ENCODE results near the gene SRPK2.
"Not testable (repeated sequence)": the region's sequence is repeated elsewhere in the genome, so short reads cannot be mapped to it uniquely, and the experiment has no call there.

The SRPK2 gene

DNA sequence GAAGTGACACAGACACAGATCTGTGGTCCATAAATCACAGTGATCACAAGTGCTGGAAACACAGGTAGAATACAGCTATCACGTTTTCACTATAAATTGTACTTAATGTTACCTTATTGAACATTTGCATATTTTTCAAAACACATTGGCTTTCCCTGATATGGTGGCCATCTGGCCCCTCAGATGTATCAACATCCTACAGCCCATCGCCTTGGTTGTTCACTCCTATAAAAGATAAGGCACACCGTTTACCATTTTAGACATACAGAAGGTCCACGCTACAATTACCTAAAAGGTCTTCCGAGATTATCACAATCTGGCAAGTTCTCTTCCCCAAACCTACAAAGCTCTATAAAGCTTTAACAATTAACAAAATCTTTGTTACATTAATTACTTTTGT lies 91.4 kb downstream of the SRPK2 start:
- no peak for DNase-seq

DNA sequence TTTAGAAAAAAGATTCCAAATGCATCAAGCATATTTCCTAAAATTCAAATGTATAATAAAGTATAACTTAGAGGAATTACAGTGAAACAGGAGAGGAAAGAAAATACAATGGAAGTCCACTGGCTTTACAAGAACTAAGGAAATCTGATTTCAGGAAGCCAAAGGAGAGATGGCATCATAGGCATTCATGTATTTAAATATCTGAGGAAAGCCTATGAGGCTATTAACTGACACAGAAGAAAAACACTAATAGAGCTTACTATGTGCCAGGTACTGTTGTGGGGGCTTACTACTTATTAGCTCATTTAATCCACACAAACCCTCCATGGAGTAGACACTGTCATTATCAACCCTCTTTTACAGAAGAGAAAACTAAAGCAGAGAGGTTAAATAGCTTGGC lies 92.2 kb downstream of the SRPK2 start:
- DNase-seq: no peak

DNA sequence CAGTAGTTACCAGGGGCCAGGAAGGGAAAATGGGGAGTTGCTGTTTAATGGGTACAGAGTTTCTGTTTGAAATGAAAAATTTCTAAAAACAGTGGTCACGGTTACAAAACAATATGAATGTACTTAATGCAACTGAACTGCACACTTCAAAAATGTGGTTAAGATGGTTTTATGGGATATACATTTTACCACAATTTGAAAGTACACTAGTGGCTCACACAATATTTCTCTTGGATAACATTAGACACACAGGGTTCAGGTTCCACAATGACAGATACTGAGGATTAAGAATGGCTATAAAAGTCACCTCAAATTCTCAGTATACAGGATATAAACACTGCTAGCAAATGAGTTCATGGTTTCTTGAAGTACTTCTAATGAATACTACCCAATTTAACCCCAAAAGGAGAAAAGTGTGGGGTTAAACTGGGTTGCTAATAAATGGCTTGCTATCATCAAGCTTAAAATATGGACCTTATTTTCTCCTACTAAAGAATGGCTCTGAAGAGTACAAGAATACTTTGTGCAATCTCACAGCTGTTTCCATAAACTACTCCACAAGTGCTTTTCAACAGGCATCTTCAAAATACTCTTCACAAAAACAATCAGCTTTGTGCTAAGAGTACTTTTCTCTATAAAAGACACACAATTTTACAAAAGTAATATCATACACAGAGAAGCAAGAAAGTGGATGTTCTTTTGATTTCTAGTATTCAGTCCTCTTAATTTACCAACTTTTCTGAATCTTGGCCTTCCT lies 92.9 kb downstream of the SRPK2 start:
- no peak for DNase-seq

GRCh38 chr7:105294482-105294881 lies 94.2 kb downstream of the SRPK2 start:
- DNase-seq: not testable (repeated sequence)

- DNase-seq: no peak
Measured at GRCh38 chr7:105289704-105290103, 99.0 kb downstream of the SRPK2 start.

- DNase-seq: no peak
Measured at GRCh38 chr7:105286441-105286840, 102.3 kb downstream of the SRPK2 start.

DNA sequence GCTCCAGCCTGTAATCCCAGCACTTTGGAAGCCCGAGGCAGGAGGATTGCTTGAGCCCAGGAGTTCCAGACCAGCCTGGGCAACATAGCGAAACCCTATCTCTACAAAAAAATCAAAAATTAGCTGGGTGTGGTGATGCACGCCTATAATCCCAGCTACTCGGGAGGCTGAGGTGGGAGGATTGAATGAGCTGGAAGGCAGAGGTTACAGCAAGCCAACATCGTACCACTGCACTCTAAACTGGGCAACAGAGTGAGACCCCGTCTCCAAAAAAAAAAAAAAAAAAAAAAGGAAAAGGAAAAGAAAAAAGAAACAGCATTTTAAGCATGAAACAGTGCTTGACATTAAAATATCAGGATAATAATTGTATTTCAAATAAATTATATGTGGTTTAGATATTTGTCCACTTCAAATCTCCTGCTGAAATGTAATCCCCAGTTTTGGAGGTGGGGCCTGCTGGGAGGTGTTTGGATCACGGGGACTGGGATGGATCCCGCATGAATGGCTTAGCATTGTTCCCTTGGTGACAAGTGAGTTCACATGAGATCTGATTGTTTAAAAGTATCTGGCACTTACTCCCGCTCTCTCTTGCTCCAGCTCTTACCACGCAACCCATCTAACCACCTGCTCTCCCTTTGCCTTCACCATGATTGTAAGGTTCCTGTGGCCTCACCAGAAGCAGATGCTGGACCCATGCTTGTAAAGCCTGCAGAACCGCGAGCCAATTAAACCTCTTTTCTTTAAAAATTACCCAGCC lies 103.4 kb downstream of the SRPK2 start:
- DNase-seq: no peak

DNA sequence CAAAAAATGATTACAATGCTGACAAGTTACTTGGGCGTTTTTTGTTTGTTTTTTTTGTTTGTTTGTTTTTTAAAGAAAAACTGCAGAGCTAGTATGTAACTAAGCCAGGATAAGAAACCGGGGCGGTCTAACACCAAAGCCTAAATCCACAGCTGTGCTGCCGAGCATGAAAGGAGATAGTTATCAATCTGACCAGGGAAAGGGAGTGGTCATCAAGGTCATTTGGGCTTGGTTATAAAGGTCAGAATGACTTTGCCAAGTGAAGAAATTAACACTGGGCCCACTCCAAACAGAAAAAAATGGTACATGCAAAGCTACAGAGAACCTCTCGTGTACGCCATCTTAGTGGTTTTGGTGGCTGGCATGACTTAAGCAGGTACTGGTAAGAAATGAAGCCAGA lies 104.7 kb downstream of the SRPK2 start:
- DNase-seq: no peak

DNA sequence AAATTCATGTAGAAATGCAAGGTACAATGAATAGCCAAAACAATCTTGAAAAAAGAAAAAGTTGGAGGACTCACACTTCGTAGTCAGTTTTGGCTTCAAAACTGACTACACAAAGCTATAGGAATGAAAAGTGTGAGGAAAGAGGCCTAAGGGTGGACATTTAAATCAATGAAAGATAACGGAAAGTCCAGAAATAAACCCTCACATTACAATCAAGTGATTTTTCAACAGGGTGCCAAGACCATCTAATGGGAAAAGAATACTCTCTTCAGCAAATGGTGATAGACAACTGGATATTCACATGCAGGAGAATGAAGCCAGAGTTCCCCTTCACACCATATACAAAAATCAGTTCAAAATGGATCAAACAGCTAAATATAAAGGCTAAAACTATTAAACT lies 106.8 kb downstream of the SRPK2 start:
- DNase-seq: no peak

- no peak for DNase-seq
Measured at GRCh38 chr7:105279688-105280007, 109.1 kb downstream of the SRPK2 start.

GRCh38 chr7:105278973-105279687 lies 109.6 kb downstream of the SRPK2 start:
- DNase-seq: no peak

DNA sequence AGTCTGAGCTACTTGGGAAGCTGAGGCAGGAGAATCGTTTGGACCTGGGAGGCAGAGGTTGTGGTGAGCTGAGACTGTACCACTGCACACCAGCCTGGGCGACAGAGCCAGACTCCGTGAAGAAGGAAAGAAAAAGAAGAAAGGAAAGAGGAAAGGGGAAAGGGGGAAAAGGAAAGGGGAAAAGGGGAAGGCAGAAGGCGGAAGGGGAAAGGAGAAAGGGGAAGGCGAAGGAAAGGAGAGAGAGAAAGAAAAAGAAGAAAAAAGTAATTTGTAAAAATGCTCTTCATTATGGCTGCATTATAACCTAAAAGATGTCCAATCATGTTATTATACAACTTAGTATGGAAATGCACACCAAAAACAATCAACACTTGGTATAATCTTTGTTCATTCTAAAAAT lies 110.2 kb downstream of the SRPK2 start:
- DNase-seq: no peak

GRCh38 chr7:105277341-105277740 lies 111.4 kb downstream of the SRPK2 start:
- DNase-seq: no peak

- no peak for DNase-seq
Measured at GRCh38 chr7:105270117-105270516, 118.6 kb downstream of the SRPK2 start.

GRCh38 chr7:105269397-105269796 lies 119.3 kb downstream of the SRPK2 start:
- no peak for DNase-seq

DNA sequence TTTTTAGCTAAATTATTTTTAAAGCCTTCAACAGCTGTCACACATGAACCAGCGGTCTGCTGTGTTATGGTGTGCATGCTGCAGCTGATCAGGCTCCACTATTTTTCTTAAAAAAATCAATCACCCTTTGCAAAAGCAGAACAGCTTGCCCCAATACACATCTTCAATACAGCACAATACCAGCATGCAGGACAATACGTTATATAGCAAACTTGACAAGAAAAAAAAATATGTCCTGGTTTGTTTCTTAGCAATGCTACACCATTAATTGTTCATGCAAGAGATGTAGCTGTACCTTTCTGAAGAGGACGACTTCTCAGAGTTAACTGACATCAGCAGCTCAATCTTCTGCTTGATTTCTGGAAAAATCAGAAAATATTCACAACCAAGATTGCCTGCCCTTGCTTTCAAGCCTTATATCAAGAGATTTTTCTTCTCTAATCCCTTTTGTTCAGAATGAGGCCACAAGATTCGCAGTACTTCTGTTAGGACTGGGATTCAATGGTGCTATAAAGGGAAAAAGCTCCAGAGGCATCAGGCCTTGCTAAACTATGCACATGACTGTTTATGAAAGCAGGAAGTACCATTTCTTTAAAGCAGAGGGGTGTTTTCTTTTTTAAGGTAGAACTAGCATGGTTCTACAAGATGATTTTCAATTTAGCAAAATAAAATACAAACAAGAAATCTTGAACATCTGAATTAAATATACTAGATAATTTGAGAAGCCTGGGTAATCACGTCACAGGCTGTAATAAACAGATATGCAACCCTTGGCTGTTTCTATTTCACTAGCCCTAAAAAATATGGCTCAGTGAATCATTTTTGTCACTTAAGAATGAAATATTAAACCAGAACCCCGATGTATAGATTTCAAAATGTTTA lies 120.0 kb downstream of the SRPK2 start:
- no peak for DNase-seq

GRCh38 chr7:105268056-105268455 lies 120.7 kb downstream of the SRPK2 start:
- no peak for DNase-seq

GRCh38 chr7:105267244-105267643 lies 121.5 kb downstream of the SRPK2 start:
- DNase-seq: no peak

- no peak for DNase-seq
Measured at GRCh38 chr7:105264707-105265106, 124.0 kb downstream of the SRPK2 start.

GRCh38 chr7:105261689-105262088 lies 127.0 kb downstream of the SRPK2 start:
- no peak for DNase-seq

DNA sequence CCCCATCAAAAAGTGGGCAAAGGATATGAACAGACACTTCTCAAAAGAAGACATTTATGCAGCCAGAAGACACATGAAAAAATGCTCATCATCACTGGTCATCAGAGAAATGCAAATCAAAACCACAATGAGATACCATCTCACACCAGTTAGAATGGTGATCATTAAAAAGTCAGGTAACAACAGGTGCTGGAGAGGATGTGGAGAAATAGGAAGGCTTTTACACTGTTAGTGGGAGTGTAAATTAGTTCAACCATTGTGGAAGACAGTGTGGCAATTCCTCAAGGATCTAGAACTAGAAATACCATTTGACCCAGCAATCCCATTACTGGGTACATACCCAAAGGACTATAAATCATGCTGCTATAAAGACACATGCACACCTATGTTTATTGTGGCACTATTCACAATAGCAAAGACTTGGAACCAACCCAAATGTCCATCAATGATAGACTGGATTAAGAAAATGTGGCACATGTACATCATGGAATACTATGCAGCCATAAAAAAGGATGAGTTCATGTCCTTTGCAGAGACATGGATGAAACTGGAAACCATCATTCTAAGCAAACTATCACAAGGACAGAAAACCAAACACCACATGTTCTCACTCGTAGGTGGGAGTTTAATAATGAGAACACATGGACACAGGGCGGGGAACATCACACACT lies 128.4 kb downstream of the SRPK2 start:
- not testable (repeated sequence) for DNase-seq

- not testable (repeated sequence) for DNase-seq
Measured at GRCh38 chr7:105258919-105259318, 129.8 kb downstream of the SRPK2 start.
